Measurements from ENCODE around the gene ZMIZ1.

DNA sequence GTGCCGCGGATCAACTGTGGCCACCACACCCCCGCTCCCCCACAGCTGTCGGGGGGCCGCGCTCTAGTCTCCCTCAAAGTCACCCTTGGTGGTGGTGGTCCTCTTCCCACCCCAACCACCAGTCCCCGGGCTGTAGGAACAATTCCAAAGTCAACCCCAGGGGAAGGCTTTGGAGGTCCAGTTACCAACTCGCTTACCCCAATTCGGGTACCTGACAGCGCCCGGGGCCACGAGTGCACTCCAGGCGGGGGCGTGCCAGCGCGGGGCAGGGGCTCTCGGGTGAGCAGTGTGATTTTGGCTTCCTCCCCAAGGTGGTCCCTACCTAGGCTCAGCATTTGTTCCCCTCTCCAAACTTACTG, 584 bp upstream of the ZMIZ1 start:
- TF ChIP-seq, protein P1, sequence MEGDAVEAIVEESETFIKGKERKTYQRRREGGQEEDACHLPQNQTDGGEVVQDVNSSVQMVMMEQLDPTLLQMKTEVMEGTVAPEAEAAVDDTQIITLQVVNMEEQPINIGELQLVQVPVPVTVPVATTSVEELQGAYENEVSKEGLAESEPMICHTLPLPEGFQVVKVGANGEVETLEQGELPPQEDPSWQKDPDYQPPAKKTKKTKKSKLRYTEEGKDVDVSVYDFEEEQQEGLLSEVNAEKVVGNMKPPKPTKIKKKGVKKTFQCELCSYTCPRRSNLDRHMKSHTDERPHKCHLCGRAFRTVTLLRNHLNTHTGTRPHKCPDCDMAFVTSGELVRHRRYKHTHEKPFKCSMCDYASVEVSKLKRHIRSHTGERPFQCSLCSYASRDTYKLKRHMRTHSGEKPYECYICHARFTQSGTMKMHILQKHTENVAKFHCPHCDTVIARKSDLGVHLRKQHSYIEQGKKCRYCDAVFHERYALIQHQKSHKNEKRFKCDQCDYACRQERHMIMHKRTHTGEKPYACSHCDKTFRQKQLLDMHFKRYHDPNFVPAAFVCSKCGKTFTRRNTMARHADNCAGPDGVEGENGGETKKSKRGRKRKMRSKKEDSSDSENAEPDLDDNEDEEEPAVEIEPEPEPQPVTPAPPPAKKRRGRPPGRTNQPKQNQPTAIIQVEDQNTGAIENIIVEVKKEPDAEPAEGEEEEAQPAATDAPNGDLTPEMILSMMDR (IDR thresholded peaks at IDR 0.05; ENCODE audit: poor library complexity, severe bottlenecking), result no peak
- TF ChIP-seq RAD21 (conservative IDR thresholded peaks at IDR 0.05), result no peak
- TF ChIP-seq EZH2 (IDR thresholded peaks at IDR 0.05; ENCODE audit: borderline replicate concordance, insufficient read depth, low read length, poor library complexity, severe bottlenecking), result no peak
- TF ChIP-seq POLR2AphosphoS5 (IDR thresholded peaks at IDR 0.05), result no peak
- TF ChIP-seq MXI1 (conservative IDR thresholded peaks at IDR 0.05; ENCODE audit: poor library complexity, severe bottlenecking), result no peak
- TF ChIP-seq, protein P2, sequence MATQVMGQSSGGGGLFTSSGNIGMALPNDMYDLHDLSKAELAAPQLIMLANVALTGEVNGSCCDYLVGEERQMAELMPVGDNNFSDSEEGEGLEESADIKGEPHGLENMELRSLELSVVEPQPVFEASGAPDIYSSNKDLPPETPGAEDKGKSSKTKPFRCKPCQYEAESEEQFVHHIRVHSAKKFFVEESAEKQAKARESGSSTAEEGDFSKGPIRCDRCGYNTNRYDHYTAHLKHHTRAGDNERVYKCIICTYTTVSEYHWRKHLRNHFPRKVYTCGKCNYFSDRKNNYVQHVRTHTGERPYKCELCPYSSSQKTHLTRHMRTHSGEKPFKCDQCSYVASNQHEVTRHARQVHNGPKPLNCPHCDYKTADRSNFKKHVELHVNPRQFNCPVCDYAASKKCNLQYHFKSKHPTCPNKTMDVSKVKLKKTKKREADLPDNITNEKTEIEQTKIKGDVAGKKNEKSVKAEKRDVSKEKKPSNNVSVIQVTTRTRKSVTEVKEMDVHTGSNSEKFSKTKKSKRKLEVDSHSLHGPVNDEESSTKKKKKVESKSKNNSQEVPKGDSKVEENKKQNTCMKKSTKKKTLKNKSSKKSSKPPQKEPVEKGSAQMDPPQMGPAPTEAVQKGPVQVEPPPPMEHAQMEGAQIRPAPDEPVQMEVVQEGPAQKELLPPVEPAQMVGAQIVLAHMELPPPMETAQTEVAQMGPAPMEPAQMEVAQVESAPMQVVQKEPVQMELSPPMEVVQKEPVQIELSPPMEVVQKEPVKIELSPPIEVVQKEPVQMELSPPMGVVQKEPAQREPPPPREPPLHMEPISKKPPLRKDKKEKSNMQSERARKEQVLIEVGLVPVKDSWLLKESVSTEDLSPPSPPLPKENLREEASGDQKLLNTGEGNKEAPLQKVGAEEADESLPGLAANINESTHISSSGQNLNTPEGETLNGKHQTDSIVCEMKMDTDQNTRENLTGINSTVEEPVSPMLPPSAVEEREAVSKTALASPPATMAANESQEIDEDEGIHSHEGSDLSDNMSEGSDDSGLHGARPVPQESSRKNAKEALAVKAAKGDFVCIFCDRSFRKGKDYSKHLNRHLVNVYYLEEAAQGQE (IDR thresholded peaks at IDR 0.05; ENCODE audit: borderline replicate concordance), result no peak
- no peak for TF ChIP-seq TAF1 (IDR thresholded peaks at IDR 0.05; ENCODE audit: low read depth)
- TF ChIP-seq EP300 (conservative IDR thresholded peaks at IDR 0.05; ENCODE audit: poor library complexity, severe bottlenecking), result no peak
